HFF-Myc (cell line): ENCODE measurements around the gene TXN2.

Experiments used
- DNase-seq: peaks from one replicate; pipeline ENCODE4 v3.0.0-alpha.2; 2011; ENCODE audit warnings: low read depth; ENCODE audit errors: extremely low read depth
- H3K4me3 ChIP-seq: replicated peaks from 2 replicates; pipeline ENCODE4 v1.5.1; 2011; ENCODE audit warnings: low read depth, mild to moderate bottlenecking, control low read depth, low read length
- TF ChIP-seq, protein P1 (sequence below): IDR thresholded peaks from 2 replicates; pipeline ENCODE4 v1.5.1; 2012; ENCODE audit warnings: mild to moderate bottlenecking, low read depth, low read length, control low read depth; ENCODE audit errors: missing control alignments

The TXN2 gene

GRCh38 chr22:36464715-36465231, 16.7 kb downstream of the TXN2 start:
- TF ChIP-seq, protein P1, sequence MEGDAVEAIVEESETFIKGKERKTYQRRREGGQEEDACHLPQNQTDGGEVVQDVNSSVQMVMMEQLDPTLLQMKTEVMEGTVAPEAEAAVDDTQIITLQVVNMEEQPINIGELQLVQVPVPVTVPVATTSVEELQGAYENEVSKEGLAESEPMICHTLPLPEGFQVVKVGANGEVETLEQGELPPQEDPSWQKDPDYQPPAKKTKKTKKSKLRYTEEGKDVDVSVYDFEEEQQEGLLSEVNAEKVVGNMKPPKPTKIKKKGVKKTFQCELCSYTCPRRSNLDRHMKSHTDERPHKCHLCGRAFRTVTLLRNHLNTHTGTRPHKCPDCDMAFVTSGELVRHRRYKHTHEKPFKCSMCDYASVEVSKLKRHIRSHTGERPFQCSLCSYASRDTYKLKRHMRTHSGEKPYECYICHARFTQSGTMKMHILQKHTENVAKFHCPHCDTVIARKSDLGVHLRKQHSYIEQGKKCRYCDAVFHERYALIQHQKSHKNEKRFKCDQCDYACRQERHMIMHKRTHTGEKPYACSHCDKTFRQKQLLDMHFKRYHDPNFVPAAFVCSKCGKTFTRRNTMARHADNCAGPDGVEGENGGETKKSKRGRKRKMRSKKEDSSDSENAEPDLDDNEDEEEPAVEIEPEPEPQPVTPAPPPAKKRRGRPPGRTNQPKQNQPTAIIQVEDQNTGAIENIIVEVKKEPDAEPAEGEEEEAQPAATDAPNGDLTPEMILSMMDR: no peak
- no peak for DNase-seq
- no peak overlapping the region for H3K4me3 ChIP-seq

DNA sequence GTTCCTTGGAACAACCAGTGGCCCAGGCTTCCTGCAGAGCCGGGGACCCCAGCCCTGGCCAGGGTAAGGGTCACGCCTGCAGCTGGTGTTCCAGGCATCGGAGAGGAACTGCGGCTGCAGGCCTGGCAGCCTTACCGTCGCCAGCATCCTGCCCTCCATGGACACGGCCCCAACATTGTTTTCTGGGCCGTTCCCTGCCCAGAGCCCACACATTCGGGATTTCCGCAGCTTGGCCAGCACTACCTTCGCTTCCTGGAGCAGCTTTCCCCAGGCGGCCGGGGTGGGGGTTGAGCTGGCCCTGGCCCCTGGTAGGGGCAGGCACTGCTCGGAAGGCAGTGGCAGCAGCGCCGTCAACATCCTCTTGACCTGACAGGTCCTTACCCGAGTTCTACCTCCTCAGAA, 17.7 kb downstream of the TXN2 start:
- no peak overlapping the region for H3K4me3 ChIP-seq
- no peak for DNase-seq
- TF ChIP-seq, protein P1: no peak

GRCh38 chr22:36461665-36462649, 19.5 kb downstream of the TXN2 start:
- no peak overlapping the region for H3K4me3 ChIP-seq
- TF ChIP-seq, protein P1: no peak
- DNase-seq: no peak

DNA sequence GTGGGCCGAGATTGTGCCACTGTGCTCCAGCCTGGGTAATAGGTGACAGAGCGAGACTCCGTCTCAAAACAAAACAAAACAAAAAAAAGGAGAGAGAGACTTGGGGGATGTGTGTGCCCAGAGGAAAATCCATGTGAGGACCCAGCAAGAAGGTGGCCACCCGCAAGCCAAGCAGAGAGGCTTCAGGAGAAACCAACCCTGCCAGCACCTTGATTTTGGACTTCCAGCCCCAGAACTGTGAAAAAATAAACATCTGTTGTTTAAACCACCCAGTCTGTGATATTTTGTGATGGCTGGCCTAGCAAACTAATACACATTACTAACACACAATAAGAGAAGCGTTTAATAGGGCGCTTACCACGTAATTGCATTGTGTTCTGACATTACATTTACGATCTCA, 21.2 kb downstream of the TXN2 start:
- no peak overlapping the region for H3K4me3 ChIP-seq
- TF ChIP-seq, protein P1: no peak
- DNase-seq: no peak

DNA sequence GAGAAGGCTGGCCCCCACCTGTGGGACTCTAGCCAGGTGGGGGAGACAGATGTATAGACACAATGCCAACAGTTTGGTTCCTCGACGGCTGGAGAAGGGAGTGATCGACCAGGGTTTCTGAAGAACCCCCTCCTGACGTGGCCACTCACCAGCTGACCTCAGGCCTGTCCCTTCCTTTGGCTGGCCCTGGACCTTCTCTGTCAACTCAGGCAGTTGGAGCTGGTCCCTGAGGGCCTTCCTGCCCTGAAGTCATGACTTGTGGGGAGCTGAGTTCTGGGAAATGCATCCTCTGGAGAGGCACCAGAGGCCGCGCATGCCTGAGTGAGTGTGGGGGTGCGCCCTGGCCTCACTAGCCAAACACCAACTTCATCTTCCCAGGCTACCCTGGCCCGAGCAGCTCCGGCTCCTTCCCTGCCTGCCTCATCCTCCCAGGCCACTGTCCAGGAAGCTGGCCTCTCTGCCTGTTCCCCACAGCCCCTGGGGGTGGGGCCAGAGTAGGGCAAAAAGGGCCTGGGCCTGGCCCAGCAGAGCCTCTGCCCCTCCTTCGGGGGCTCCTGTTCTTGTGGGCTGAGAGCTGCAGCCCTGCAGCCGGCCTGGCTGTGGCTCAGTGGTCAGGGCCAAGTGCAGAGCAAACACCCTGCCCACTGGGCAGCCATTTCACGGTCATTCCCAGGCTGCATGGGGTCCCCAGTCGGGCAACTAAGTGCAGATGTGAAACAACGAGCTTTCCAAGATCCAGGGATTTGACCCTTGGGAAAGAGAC, 23.6 kb downstream of the TXN2 start:
- TF ChIP-seq, protein P1: no peak
- DNase-seq: no peak
- no peak overlapping the region for H3K4me3 ChIP-seq

DNA sequence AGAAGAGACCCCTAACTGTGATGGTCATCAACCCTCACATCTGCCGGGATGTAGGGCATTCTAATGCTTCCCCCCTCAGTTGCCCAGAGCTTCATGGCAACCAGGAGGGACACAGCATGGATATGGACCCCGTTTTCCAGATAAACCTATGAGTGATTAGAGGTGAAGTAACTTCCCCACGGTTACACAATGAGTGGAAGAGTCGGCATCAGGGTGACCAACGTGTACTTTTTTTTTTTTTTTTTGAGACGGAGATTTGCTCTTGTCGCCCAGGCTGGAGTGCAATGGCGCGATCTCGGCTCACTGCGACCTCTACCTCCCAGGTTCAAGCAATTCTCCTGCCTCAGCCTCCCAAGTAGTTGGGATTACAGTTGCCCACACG, 25.0 kb downstream of the TXN2 start:
- no peak overlapping the region for H3K4me3 ChIP-seq
- TF ChIP-seq, protein P1: no peak
- no peak for DNase-seq
